C4-2B (cell line): Measurements from ENCODE around the gene SERPINA4.

Experiments
- ZFX ChIP-seq: fragments of 450-650 bp; IDR thresholded peaks from 2 replicates; pipeline ENCODE4 v1.6.1; 2017
- TF ChIP-seq, protein P1 (sequence below): fragments of 450-650 bp; conservative IDR thresholded peaks from 2 replicates; pipeline ENCODE4 v1.5.1; 2017; ENCODE audit warnings: mild to moderate bottlenecking

DNA sequence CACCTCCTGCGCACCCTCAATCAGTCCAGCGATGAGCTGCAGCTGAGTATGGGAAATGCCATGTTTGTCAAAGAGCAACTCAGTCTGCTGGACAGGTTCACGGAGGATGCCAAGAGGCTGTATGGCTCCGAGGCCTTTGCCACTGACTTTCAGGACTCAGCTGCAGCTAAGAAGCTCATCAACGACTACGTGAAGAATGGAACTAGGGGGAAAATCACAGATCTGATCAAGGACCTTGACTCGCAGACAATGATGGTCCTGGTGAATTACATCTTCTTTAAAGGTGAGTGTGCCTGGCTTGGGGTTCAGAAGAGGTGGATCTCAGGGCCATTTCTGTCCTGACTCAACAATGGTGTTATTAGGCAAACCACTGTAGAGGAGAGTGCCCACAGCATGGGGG is 53.6 kb downstream of the SERPINA4 start:
- TF ChIP-seq, protein P1, sequence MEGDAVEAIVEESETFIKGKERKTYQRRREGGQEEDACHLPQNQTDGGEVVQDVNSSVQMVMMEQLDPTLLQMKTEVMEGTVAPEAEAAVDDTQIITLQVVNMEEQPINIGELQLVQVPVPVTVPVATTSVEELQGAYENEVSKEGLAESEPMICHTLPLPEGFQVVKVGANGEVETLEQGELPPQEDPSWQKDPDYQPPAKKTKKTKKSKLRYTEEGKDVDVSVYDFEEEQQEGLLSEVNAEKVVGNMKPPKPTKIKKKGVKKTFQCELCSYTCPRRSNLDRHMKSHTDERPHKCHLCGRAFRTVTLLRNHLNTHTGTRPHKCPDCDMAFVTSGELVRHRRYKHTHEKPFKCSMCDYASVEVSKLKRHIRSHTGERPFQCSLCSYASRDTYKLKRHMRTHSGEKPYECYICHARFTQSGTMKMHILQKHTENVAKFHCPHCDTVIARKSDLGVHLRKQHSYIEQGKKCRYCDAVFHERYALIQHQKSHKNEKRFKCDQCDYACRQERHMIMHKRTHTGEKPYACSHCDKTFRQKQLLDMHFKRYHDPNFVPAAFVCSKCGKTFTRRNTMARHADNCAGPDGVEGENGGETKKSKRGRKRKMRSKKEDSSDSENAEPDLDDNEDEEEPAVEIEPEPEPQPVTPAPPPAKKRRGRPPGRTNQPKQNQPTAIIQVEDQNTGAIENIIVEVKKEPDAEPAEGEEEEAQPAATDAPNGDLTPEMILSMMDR: no peak
- no peak for TF ChIP-seq ZFX
